DMS53 treated with DMSO at 0.1 percent for 48 hours (cell line): ENCODE results near the gene SFPQ.
"Not testable (repeated sequence)": the region's sequence is repeated elsewhere in the genome, so short reads cannot be mapped to it uniquely, and the experiment has no call there.

Experiments used
- DNase-seq: peaks from one replicate; lab custom pipeline; 2025; ENCODE audit not compliant: unreplicated experiment; lab: John Stamatoyannopoulos, UW

SFPQ gene

DNA sequence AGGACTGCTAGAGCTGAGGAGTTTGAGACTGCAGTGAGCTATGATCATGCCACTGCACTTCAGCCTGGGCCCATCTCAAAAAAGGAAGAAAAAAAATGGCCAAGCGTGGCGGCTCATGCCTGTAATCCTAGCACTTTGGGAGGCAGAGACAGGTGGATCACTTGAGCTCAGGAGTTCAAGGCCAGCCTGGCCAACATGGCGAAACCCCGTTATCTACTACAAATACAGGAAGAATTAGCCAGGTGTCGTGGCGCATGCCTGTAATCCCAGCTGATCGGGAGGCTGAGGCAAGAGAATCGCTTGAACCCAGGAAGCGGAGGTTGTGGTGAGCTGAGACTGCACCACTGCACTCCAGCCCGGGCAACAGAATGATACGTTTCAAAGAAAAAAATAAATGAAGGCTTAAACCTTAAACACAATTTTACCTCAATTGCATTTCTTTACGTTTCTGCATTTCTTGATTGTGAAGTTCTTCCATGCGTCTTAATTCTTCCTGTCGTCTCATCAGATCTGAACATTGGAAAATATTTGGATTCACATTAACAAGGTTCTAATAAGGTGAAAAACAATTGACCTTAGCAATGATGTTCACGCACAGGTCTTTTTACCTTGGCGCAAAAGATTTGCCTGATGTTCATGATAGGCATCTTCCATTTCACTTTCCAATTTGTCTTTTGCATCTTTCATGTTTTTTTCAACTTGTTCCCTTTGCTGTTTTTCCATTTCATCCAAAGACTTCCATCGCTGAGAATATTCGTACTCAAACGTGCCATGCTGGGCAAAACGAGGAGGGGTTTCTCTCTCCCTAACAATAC, 4.2 kb downstream of the SFPQ start:
- no peak for DNase-seq

DNA sequence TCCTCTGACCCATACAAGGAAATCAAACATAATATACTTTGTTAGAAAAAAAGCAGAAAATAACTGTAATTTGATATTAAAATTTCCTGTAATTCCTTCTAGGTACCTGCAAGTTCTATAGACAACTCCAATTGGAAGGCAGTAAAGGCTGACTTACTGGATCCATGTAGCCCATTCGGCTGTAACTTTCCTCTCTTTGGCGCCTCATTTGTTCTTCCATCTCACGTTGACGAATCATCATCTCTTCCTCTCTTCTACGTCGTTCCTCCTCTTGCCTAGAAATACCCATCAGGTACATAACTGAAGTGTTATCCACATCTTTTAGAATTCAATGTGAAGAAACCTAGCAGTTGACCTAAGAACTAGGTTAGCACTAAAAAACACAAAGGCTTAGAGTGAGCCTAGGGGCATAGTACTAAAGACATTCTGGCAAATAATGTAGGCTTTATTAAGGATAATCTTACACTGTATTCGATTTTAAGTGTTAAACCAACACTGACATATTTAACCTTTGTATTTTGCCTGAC, 5.1 kb downstream of the SFPQ start:
- DNase-seq, result no peak

DNA sequence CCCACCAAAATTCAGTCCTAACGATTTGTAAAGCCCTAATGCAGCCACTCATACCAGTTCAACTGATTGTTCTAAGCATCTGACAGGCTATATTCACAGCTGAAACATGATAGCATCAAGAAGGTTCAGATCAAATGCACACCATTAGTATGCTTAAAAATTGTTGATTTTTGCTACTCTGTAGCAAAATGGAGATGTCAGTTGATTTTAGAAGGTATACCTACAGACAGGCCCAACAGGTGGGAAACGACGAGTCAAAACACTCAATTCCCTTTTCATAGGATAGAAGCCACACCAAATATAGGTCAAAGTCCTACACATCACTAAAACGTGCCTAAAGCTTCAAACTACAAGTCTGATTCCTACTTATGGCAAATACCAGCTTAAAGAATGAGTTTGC, 6.7 kb downstream of the SFPQ start:
- no peak for DNase-seq

DNA sequence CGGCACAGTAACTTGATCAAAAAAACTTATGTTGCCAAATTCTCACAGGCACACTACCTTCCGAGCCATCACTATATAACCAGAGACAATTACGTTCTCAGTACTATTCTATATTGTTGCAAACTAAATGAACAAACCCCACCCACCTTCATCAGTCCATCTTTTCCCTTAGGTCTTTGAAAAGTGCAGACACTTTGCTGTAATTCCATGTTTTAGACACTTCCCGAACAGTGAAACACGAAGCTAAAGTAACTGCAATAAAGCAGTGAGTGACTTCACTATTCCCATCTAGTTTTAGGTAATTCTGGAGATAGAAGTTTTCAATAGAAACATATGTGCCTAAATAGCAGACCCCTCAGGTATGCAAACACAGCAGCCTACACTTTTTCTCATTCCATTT, 7.7 kb downstream of the SFPQ start:
- DNase-seq, result no peak

DNA sequence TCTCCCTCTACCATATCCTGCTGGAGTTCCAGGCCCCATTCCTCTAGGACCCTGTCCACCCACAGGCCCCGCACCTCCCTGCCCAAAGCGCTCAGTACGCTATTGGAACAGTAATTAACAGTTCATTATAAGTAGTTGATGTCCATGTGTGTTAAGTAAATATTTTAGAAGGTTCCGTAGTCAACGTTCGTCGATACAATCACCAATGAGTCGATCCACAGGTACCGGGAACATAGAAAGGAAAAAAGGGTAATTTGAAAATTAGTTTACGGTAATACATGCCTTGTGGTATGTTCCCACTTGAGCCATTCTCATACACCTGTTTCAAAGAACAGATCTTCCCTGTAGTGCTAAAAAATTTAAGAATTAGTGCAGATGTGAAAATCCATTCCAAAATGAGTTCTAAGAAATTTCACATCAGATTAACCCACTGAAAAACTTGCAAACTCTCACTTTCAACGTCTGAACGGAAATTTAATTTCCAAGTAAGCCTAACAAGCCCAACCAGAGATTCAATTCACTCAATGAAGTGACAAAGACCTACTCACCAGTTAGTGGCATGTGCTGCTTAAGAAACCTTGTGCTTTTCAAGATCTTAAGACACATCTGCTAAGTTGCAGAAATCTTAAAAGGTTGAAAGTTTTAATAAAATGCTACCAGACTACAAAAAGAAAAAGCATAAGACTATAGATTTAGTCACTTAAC, 8.3 kb downstream of the SFPQ start:
- DNase-seq, result no peak

DNA sequence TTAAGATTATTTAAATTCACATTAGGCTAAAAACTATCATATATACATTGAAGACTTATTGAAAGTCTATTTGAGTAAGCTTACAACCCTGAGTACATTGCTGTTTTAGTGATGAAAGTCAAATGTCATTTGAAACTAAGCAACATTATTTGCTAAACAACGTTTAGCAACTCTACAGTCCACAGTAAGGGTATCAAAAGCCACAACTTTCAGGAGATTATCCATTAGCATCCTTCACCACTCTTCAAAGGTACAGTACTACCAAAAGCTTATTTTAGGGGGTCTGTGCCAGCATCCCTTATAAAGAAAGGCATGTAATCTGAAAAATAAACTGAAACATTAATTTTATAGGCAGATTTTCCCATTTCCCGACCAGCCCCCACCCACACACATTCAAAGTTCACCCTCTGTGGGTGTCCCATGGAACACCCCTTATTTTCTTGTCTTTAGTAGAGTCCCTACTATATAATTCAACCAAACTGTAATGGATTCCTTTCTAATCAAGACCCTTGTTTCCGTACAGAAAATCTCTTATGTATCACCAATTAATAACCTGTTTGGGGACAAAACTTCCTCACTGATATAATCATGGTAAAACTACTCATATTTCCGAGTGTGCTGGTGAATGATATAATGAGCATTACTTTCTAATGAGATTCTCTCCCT, 11.0 kb downstream of the SFPQ start:
- DNase-seq, result no peak

DNA sequence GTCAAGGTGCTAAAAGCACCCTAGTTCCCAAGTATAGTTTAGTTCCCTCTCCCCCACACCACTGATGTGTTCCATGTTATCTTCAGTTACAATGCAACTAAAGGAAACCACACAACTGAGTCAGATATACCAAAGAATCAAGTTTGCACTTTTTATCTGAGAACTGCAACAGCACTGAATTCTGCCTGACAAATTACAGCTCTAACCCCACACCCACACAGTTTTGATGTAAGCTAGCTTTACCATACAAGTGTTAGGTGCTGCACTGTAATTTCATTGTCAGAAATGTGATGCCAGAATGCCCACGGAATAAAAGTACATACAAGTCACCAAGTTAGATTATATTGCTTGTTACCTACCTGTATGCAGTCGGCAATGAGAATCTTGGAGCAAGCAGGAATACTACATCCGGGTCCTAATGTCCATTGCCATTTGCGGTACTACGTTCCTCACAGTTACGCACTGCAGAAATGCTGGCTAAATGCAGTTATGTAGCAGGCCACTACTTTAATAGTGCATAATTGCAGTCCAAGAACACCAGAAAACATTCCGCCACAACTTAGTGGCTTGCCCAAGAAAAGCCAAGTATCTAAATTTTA, 12.1 kb downstream of the SFPQ start:
- DNase-seq, result no peak

DNA sequence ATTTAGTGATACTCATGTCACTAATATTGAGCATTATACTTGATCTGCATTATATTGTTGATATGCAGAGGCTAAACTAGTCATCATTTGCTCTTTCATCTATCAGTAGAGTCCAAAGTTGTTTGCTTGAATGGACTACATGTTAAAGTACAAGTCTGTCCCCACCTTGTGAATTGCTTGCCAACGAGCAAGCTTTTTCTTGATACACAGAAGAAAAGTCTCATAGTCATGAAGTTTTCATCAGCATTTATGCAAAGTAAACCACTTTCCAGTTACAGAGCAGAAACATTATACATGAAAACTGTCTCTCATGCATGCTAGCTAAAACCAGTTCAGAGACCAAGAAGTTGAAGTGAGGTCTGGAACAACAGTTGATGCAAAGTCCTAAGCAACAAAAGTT, 13.0 kb downstream of the SFPQ start:
- DNase-seq, result no peak

DNA sequence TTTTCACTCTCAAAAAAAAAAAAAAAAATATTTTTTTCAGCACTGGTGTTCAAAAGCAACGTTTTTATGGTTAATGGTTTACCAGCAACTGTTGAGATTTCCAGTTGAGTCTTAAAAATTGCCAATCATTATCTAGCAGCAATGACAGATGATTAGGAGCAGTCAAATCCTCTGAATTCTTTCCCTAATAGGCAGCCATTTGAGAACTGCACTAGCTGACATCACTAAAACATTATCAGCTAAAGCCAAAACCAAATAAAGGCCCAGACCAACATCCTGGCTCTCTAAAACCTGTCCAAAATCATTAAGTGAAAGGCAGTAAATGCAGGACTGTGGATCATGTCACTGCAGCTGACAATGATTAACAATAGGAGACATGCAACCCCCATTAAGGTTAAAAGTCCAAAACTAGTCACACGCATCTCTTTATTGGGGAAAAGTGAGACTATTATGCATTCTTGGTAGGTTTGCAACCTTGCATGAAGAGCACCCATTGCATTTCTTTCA, 14.0 kb downstream of the SFPQ start:
- no peak for DNase-seq

DNA sequence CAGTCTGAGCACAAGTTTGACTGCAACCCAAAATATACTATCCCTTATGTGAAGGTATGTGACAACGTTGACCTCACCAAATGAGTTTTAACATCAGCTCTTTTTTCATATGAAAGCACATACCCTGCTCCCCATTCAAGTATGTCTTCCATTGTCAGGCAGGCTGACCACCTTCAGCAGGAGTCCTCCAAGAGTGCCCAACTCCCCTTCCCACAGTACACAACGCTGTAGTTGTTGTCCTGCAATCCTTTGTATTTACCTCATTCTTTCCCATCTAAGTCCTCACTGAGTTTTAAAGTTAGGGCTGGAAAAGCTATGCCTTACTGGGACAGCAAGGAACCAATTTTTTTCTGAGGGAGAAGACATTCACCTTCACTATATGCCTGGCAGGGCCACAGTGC, 14.7 kb downstream of the SFPQ start:
- DNase-seq, result no peak

DNA sequence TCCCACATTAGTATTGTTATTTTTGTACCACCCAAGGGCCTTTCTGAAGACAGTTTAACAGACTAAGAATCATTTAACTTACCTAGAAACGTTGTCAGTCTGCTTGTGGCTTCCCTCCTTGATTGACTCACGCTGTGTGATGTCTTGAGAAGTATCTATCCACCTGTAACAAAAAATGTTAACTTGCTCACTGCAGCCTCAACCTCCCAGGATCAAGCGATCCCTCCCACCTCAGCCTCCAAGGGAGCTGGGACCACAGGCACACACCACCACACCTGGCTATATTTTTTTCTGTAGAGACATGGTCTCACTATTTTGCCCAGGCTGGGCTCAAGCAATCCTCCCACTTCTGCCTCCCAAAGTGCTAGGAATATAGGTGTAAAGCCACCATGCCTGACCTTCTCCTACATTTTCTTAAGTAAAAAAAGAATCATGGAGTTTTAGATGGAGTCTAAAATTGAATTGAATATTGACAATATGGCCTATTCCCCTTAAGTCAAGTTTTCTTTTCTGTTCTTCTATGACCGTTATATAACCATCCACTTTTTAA, 15.6 kb downstream of the SFPQ start:
- no peak for DNase-seq

DNA sequence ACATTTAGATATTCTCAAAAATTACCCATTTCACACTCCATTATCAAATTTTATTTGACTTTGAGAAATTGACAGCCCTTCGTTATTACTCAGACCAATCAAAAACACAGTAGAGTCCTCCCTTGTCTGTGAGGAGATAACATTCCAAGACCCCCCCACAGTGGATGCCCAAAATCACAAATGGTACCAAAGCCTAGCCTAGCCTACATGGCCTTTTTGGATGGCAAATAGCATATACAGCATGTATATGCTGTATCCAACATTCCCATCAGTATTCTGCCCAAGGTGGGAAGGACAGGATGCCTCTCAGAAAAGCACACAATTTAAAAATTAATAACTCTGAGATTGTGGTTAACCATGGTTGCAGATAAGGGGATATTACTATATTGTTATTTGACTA, 17.3 kb downstream of the SFPQ start:
- no peak for DNase-seq

DNA sequence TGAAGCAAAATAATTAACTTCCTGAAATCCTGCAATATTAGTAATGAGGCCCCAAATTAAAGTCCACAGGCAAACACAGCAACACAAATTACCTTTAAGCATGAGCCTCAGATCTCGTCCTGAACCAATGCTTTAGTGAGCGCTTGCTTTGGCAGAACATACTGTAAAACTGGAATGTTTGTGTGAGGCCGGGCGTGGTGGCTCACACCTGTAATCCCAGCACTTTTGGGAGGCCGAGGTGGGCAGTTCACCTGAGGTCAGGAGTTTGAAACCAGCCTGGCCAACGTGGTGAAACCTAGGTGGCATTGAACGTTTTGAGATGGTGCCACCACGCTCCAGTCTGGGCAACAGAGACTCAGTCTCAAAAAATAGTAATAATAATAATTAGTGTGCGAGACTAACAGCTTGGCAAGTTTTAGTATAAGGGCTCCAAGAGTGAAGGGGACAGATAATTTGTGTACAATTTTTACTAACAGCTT, 17.8 kb downstream of the SFPQ start:
- DNase-seq, result no peak

DNA sequence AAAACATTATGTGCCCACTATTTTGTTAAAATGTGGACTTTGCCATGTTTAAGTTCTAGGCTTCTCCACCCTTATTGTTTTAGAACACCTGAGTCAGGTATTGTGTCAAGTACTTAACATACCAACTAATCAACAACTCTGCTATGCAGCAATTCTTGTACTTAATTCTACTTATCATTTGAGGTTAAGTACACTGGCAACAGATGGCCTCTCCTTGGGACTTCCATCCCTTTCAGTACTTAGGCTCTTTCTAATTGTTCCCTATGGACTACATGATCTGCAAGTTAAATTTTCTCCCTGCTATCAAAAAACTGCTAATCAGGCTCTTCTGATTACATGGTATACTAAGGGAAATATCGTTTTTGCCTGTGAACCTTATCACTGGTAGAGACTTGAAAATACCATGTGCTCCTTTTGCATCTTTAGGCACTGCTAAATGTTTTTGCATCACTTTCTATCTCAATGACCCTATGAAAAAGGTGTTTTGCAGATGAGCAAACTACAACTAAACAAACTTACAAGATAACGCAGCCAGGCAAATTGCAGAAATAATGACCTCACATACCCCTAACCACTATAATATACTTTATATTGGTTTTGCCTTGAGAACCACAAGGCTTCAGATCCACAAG, 18.9 kb downstream of the SFPQ start:
- DNase-seq, result peak; percentile 30

DNA sequence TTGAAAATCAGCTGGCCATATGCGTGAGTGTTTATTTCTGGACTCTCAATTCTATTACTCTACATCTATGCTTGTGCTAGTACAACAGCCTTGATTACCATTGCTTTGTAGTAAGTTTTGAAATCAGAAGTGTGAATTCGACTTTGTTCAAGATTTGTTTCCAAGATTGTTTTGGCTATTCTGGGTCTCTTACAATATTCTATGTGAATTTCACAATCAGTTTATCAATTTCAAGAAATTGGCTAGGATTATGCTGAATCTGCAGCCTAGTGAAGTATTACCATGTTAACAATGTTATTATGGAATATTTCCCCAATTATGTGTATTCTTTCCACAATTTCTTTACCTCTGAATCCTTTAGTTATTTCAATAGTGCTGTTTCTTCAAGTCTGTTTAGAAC, 19.5 kb downstream of the SFPQ start:
- DNase-seq, result no peak

DNA sequence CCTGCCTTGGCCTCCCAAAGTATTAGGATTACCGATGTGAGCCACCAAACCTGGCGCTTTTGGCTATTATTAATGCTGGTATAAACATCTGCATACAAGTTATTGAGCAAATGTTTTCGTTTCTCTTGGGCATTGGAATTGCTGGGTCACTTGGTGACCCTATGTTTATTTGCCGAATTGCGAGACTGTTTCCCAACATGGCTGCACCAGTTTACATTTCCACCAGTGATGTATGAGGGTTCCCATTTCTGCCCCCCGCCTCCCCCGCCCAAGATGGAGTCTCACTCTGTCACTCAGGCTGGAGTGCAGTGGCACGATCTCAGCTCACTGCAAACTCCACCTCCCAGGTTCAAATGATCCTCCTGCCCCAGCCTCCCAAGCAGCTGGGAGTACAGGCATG, 20.9 kb downstream of the SFPQ start:
- DNase-seq, result no peak

DNA sequence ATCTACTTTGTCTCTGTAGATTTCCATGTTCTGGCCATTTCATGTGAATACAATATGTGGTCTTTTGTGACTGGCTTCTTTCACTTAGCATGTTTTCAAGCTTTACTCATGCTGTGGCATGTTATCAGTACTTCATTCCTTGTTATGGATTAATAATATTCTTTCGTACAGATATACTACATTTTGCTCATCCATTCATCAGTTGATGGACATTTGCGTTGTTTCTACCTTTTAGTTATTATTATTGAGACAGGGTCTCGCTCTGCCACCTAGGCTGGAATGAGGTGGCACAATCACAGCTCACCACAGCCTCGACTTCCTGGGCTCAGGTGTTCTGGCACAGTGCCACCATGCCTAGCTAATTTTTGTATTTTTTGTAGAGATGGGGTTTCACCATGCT, 21.4 kb downstream of the SFPQ start:
- DNase-seq, result no peak

DNA sequence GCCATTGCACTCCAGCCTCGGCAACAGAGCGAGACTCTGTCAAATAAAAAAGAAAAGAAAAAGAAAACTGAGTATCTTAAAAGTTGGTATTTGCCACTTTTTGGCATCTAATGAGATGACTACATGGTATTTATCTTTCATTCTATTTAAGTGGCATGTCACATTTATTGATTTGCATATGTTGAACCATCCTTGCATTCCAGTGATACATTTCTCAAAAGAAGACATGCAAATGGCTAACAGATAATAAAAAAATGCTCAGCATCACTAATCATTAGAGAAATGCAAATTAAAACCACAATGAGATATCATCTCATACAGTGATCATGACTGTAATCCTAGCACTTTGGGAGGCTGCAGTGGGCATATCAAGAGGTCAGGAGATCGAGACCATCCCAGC, 28.1 kb downstream of the SFPQ start:
- DNase-seq, result no peak

DNA sequence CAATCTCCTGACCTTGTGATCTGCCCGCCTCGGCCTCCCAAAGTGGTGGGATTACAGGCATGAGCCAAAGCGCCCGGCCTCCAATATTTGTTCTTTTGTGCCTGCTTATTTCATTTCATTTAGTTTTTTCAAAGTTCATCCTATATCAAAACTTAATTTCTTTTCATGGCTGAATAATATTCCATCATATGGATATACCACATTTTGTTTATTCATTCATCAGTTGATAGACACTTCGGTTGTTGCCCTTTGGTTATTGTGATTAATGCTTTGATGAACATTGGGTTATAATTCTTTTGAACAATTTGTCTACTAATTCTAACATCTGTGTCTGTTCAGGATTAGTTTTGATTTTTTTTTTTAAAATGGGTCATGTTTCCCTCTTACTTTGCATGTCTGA, 41.7 kb downstream of the SFPQ start:
- no peak for DNase-seq

DNA sequence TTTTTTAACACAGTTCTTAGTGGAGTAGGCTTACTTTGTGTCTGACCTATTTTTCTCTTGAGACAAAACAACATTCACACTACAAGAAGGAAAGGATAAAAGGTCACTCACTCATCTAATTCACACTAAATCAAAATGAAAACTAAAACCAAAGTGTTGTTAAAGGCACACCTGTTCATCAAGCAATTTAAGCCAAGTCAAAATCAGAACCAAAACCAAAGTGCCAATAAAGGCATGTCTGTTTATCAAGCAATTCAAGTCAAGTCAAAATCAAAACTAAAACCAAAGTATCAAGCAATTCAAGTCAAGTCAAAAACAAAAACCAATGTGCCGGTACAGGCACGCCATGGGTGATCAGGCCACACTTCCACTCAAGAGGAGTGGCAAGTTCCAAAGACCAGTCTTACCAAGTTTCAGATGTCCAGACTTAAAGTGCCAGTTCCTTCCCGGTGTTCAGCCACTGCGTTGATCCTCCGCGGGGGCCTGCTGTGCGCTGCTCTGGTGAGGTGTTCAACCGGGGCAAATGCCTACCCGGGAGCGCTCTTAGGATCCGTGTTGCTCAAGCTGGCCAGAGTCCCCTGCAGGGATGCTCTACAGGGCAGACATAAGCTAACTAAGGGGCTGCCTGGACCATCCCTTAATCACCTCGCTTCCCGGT, 46.9 kb downstream of the SFPQ start:
- not testable (repeated sequence) for DNase-seq
